Measurements from ENCODE around the gene PRR35.
A peak's percentile ranks its signal among the peaks of the same experiment; 100 is the strongest.

PRR35 gene

DNA sequence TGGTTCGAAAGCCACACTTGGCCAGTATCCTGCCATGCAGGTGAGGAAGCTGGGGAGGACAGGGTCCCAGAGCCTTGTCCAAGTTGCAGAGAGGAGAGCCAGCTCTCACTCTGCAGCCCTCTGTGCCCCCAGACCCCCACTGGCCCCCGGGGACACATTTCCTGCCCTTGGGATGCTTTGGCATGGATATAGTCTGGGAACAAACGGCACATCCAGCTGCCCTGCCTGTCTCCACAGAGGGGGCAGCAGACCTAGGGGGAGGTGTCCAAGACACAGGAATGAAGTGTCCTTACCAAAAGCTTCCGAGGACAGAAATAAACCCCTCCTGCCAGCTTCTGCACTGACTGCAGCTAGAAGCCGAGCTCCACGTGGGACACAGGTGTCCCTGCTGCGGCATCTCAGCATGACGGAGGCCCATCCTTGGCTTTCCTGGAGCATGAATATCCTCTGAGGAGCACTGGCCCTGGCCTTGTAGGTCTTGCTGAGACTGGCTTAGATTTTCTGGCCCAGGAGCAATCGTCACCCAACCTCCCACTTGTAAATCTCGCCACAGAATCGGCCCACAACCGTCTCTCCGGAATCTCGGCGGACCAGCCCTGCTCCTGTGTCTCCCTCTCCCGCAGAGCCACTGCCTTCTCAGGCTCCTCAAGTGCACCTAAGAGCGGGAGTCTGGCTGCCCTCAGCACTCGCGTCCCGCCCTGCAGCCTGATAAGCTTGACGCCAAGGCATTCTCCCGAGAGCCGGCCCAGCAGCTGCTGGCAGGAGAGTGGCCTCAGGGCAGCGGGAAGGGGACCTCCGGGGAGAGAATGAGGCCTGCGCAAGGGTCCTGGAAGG lies 33.8 kb upstream of the PRR35 start:
- DNase-seq (ENCODE audit: low read depth, low spot score), result no peak
- H3K4me3 ChIP-seq (ENCODE audit: low read length), result peak overlapping the region; percentile 79

DNA sequence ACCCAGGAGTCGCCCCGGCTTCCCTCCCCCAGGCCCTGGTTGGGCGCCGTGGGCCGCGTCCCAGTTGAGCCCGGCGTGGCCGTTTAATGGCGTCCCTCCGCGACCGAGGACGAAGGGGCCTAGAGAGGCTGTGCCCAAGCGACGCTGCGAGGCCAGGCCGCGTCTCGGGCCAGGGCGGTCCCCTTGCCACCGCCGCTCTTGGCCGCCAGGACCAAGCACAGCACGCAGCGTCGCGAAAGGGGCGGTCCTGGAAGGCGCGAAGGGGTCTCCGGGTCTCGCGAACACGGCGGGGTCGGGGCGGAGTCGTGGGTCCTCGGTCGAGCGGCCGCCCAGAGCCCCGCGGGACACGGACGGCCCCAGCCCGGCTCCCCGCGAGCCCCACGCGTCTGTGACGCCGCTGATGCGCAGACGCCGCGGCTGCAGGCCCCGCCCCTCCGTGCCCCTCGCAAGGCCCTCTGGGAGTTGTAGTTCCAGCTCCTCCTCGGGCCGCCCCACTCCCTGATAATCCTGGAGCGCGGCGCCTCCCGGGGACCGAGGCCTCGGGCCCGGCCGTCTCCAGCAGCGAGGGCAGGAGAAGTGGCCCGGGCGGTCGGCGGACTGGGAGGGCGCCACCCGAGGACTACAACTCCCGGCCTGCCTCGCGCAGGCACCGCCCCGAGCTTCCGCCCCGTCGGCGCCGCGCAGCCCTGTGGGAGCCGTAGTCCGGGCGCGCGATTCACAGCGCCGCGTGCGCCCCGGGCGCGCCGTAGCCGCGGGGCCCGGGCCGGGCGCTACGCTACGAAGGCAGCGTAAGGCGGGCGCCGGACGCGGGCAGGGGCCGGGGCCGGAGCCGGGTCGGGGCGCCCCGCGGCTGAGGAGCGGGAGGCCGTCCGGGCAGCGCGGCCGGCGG lies 32.9 kb upstream of the PRR35 start, which contains the start of gene CAPN15:
TSS of gene CAPN15 (plus strand) at position 698 of the 889 bp plus-strand sequence. CDS start 19,127 bp downstream, outside the sequence.
- peak within 1 kb of the TSS; percentile 79 for H3K4me3 ChIP-seq (ENCODE audit: low read length)
- DNase-seq (ENCODE audit: low read depth, low spot score), result peak; percentile 71

DNA sequence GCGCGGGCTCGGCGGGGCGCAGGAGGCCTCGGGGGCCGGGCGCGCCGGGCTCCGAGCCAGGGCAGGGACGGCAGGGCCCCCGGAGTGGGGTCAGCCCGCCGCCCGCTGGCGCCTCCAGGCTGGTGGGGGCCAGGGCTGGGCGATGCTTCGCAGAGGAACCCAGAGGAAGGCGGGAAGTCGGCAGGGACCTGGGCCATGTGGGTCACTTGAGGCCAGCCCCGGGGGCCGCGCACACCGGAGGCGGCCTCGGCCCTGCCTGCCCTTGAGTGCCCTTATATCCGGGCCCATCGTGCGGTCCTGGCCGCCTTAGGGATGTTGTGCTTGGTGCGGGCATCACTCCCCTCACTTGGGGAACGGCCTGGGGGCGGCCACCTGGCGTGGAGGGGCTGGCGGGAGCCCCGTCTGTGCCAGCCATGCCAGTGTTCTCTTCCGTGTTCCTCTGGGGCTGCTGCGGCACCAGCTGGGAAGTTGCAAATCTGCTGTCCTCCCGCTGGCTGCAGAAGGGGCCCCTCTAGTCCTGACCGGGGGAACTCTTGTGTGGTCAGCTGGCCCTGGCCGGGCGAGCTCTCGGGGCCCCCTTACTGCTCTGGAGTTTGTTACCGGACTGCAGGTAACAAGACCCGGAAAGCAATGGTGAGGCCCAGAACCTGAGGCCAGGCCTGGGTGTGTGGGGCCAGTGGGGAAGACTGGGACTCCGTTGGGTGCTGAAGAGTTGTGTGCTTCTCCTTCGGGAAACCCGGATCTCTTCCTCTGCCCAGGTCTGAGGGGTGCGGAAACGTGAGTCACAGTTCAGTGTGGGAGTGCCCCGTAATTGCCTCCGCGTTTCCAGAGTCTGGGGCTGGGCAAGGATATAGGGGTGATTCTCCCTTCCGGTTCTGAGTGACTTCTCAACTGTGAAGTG lies 31.8 kb upstream of the PRR35 start:
- peak overlapping the region; percentile 67 for H3K4me3 ChIP-seq (ENCODE audit: low read length)
- no peak for DNase-seq (ENCODE audit: low read depth, low spot score)

DNA sequence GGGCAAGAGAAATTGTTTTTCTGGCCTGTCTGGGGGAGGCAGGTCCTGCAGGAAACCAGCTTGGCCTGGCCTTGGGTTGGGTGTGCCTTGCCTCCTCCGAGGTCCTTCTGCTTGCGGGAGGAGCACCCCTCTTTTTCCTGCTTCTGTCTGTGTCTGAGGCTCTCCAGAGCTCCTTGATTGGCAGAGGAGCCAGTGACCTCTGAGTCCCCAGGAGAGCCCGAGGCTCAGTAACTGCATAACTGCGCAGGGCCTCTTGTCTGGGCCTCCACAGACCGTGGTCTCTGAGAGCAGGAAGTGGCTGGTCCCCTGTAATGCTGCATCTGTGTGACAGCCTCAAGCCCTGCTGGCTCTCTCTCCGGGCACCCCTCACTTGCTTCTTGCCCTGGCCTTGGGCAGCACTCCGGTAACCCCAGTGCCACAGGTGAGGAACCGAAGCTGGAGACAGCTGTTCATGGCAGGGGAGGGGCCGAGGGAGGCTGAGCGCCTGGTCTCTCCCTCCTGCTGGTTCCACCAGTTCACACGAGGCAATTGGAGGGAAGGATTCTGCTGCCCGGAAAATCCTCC lies 31.1 kb upstream of the PRR35 start:
- peak; percentile 33 for DNase-seq (ENCODE audit: low read depth, low spot score)
- peak overlapping the region; percentile 67 for H3K4me3 ChIP-seq (ENCODE audit: low read length)

DNA sequence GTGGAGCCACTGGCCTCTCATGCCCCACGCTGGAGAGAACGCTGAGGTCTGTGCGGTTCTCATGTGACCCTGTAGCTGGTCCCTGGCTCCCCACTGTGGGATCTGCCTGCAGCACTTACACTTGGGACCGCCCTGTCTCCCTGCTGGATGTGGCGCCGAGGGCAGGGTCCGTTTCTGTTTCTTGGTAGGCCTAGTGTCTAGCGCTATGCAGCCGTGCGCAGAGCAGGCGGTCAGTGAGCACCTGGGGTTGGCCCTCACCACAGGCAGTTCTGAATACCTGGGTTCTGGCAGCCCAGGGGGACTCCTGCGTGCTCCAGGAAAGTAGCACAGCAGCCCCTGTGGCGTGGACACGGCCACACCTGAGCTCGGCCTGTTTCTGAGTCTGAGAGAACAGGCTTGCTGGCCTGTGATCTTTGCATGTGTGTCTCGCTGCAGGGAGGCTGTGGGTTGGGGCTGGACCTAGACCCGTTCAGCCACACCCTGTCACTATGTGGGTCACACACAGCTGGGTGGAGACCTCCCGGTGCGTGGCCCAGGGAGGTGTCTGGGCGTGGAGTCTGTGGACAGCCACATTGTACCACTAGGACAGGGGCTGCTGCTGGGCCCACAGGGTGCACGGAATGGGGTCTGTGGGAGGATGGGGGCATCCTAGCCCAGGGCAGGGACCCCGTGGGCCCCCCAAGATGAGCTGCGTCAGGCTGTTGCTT lies 29.9 kb upstream of the PRR35 start:
- H3K4me3 ChIP-seq (ENCODE audit: low read length), result no peak overlapping the region
- no peak for DNase-seq (ENCODE audit: low read depth, low spot score)

DNA sequence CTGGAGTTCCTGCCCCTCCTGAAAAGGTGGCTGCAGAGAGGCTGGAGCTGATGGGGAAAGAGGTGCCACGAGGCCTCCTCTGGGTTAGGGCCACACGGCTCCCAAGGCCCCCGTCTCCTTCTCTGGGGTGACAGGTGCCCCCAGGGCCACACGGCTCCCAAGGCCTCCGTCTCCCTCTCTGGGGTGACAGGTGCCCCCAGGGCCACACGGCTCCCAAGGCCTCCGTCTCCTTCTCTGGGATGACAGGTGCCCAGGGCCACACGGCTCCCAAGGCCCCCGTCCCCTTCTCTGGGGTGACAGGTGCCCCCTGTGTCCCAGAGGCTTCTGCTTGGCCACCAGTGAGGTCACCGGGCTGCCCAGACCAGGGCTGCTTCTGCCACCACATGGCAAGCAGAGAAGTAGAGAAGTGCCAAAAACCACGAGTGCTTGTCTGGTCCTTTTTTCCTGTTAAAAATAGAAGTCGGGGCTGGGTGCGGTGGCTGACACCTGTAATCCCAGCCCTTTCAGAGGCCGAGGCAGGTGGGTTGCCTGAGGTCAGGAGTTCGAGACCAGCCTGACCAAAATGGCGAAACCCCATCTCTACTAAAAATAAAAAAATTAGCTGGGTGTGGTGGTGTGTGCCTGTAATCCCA lies 28.6 kb upstream of the PRR35 start:
- no peak for DNase-seq (ENCODE audit: low read depth, low spot score)
- no peak overlapping the region for H3K4me3 ChIP-seq (ENCODE audit: low read length)

DNA sequence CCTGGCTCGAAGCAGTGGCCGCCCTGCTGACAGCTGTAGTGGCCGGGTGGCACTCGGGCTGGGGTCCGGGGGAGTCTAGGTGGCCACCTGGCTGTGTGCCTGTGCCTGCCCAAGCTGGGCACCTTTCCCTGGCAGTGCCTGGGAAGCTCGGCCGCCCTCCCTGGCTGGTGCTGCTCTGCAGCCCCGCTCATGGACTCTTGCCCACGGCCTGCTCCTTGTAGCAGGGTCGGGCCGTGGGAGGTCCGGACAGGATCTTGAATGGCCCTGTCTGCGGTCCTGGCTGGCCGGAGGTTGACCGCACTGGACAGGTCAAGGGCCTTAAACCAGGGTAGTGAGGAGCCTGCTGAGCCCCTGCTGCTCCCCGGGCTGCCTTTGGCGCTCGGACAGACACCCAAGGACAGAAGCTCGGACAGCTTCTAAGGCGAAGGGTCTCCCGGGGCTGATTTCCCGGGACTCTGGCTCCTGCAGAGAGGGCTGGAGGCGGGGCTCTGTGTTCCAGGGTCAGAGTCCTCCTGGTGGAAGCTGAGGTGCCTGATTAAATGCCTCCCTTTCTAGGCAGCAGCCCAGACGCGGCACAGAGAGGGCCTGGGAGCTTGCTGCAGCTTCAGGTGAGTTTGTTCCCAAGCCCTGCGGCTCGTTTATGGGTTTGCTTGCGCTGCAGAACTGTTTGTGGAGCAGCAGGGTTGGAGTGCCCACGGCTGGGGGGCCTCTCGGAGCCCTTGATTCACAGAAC lies 26.6 kb upstream of the PRR35 start:
- no peak for DNase-seq (ENCODE audit: low read depth, low spot score)

DNA sequence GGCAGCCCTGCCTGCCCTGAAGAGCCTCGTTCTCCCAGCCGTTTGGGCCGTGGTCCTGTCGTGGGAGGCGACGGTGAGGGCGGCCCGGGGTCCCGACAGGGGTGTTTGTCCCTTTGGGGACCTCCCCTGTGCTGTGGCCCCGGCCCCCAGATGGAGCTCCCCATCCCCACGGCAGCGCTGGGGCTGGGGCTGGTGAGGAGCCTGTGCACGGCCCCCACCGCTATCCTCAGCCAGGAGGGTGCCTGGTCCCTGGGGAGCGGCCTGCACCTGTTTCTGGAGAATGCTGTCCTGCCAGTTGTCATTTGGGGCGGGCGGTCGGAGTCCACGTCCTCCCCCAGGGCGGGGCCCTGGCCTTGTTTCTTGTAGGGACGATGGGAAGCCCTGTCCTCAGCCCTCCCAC lies 26.1 kb upstream of the PRR35 start:
- DNase-seq (ENCODE audit: low read depth, low spot score), result no peak
- H3K4me3 ChIP-seq (ENCODE audit: low read length), result no peak overlapping the region

More for the DNA sequence above, 26.6 kb upstream of the PRR35 start:
- H3K4me3 ChIP-seq (ENCODE audit: low read length), result no peak overlapping the region

DNA sequence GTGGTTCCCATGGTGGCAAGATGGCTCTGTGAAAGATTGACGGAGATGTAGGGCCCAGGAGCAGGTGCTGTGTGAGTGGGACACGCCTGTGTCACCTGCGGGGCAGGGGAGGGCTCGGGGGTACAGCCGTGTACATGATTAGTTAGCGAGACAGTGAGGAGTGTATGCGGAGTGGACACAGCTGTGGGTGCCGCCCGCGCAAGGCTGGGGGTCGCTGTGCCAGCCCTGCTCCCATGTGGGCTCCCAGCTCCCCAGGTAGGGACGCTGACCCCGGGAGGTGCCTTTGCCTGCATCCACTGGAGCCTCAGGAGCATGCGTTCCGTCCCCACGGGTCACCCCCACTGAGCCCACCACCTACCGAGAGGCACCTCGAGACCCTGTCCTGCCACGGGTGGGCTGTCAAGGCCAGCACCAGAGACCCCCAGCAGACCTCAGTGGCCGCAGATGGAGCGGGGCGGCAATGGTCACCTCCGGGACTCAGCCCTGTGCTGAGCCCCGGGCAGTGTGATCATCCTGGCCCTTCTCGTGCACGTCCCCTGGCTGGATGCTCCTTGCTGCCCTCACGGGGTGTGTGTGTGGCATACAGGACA lies 25.2 kb upstream of the PRR35 start:
- no peak for DNase-seq (ENCODE audit: low read depth, low spot score)
- H3K4me3 ChIP-seq (ENCODE audit: low read length), result no peak overlapping the region

DNA sequence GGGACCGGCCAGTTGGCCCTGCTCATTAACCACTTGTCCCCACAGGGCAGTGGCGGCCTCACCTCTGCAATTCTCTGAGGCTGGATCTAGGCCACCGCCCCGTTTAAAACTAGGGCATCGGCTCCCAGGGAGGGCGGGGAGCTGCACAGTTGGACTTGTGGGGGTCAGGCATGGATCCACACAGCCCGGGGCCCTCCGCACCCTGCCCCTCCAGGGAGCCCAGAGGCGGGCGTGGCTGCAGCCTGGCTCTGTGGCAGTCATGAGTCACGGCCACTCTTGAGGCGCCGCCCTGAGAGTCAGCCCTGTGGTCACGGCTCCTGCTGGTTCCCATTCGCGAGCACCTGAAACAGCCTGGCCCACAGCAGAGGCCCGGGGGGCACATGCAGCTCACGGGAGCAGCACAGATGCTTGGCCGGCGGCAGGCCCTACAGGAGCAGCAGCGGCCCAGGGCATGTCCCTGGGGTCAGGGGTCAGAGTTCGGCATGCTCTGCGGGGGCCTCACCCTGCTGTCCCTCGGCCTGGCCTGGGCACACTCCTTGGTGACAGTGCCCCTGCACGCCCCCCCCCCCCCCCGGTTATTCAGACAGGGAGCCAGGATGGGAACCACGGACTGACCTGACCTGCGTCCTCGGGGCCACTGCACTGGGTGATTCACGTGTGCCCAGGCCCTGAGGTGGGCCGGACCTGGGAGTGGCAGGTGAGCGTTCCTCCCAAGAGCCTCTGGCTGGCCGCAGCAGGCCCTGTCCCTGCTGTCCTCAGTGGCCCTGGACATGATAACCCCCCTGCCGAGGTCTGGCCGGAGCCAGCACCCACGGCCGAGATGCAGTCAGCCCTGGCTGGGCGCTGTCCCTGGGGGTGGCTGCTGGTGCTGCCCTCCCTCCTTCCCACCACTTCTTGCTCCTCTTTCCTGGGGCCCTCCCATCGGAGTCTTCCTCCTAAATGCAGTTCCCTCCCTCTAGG lies 24.5 kb upstream of the PRR35 start:
- no peak for DNase-seq (ENCODE audit: low read depth, low spot score)

DNA sequence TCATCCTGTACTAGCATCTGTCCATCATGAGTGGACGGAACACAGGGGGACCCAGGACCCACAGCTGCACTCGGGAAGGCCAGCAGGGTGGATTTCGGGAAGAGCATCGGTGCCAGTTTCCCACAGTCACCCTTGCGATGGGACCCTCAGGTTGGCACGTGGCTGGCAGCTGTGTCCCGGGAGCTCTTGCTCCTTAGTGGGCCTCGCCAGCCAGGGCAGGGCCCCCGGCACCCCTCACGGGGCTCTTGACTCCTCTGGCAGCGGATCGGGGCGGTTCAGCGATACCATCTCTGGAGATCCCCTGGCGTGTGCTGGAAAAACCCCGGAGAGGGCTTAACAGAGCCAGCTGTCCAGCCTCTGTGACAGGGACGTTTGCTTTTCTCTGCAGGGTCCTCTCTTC lies 23.4 kb upstream of the PRR35 start:
- DNase-seq (ENCODE audit: low read depth, low spot score), result no peak
- no peak overlapping the region for H3K4me3 ChIP-seq (ENCODE audit: low read length)

More for the DNA sequence above, 24.5 kb upstream of the PRR35 start:
- H3K4me3 ChIP-seq (ENCODE audit: low read length), result no peak overlapping the region

DNA sequence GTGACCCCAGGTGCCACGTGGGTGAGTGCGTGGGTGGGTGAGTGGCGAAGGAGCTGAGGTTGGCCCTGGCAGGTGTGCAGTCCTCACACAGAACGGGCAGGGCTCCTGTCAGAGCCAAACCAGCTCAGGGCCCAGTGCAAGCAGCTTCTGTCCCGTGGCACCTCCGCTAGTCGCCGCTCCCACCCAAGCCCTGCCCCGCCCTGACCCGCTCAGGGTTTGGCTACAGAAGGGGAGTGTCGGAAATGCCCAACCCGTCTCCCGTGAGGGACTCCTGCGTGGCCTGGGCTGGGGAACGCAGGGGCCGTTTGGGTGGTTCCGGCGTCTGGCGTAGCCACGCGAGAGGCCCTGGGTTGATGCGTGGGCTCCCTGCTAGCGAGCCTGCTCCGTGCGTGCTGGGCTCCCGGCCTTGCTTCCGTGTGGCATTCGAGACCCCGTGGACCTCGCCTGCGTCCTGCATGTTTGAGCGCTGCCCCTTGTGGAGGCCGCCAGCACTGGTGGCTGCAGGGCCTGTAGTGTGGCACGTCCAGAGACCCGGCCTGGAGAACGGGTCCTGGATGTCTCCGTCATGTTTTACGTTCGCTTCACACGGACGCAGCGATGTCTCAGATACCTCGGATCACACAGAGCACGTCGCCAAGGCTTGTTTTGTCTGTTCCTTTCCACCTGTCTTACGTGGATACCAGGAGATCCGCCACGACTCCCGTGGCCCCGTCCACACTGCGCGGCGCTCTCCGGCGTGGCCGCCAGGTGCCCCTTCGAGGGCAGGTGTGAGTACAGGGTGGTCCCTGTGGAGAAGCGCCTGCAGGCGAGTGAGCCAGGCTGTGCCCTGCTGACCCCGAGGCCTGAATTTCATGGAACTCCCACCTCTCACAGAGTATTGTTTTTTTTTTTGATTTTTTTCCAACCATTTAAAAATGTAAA lies 22.5 kb upstream of the PRR35 start:
- H3K4me3 ChIP-seq (ENCODE audit: low read length), result no peak overlapping the region
- DNase-seq (ENCODE audit: low read depth, low spot score), result no peak

DNA sequence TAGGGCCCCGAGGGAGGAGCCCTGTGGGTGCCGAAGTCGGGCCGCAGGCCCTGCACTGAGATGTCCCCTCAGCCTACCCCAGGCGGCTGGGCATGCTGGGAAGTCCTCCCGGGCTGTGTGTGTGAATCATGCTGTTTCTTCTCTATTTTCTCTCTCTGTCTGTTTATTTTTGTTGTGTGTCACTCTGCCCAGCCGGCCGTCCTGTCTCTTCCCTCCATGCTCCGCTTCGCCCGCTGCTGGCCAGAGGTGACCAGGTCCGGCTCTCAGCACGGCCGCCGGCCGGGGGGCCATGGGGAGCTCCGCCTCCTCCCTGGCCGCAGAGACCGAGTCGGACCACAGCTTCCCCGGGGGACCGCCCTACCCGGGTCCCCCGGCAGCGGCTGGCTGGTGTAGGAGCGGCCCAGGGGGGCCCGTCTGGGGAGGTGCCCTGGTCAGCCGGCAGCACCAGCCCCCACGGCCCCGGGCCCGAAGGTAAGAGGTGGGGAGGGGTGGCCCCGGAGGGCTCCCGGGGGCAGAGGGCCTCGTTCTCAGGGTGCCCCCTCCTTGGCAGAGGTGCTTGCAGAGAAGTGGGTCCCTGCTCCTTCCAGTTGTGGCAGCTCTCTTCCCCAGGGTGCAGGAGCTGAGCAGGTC lies 20.2 kb upstream of the PRR35 start:
- H3K4me3 ChIP-seq (ENCODE audit: low read length), result no peak overlapping the region
- no peak for DNase-seq (ENCODE audit: low read depth, low spot score)

DNA sequence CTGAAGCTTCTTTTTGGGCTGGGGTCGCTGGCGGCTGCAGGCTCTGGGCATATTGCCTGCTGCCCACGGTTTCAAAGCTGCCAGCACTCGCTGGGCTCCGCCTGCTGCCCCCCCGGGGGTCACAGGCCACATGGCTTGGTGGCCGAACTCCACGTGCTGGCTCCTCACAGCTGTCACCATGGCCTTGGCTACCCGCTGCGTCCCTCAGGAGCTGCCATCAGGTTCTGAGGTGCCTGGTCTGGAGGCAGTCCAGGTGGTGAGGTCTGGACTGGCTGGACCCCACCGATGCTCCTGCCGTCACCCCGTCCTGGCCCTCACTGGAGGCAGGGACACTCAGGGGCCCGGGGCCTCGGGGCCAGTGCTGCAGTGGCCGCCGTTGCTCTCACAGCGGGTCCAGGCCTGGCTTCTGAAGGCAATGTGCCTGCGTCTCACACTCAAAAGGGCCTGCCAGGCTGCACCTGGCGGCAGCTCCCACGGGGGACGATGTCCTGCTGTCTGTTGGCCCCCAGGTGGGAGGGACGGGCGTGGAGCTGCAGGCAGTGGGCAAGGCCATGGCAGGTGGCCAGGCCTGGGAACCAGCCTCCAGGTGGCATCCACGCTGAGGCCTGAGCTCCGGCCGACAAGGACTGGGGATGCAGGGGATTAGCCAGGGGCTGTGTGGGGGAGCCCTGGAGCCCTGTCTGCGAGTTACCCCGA lies 19.4 kb upstream of the PRR35 start:
- DNase-seq (ENCODE audit: low read depth, low spot score), result no peak
- H3K4me3 ChIP-seq (ENCODE audit: low read length), result no peak overlapping the region

Measured in Jurkat, Clone E6-1 (cell line).